ENCODE measurements around the gene SLC6A13. TPM values are rescaled to one million over a fixed set of nuclear protein-coding genes. Genes with fewer than 3 reads are reported as not detected.

SLC6A13 gene
- total and polyA plus RNA-seq, 10 of the 15 experiments (the other 5 are each of a cell fraction or from before 2014, with no cell fraction given): 0.18 to 1.2 (median 0.20) TPM; not detected in 3

- TF ChIP-seq CEBPZ (IDR thresholded peaks at IDR 0.05; ENCODE audit: low read depth, low read length): no peak
- TF ChIP-seq BCLAF1 (IDR thresholded peaks at IDR 0.05): no peak
- no peak for TF ChIP-seq EP300 (IDR thresholded peaks at IDR 0.05; ENCODE audit: borderline replicate concordance in 1 of 2, control insufficient read depth in 1 of 2, low read depth in 2 of 2, low read length in 2 of 2)
- no peak for TF ChIP-seq HCFC1 (IDR thresholded peaks at IDR 0.05; ENCODE audit: low read length)
- TF ChIP-seq FOXK2 (IDR thresholded peaks at IDR 0.05): no peak
- TF ChIP-seq MAX (IDR thresholded peaks at IDR 0.05; ENCODE audit: low read depth, low read length): no peak
- TF ChIP-seq ATF7 (IDR thresholded peaks at IDR 0.05; ENCODE audit: low read depth): no peak
- TF ChIP-seq NFIC (IDR thresholded peaks at IDR 0.05; ENCODE audit: low read depth, low read length): no peak
- no peak for TF ChIP-seq KLF5 (IDR thresholded peaks at IDR 0.05; ENCODE audit: partially characterized antibody)
Observed at GRCh38 chr12:182381-182892, 80.2 kb downstream of the SLC6A13 start (continued).
